GM12874 (cell line): Measurements from ENCODE around the gene FAM186B.

Experiments
- TF ChIP-seq, protein P1 (sequence below): IDR thresholded peaks from 2 replicates; pipeline ENCODE4 v1.5.1; 2011; ENCODE audit warnings: low read depth, mild to moderate bottlenecking, control low read depth, low read length, moderate library complexity; ENCODE audit not compliant: insufficient read depth

Gene FAM186B

DNA sequence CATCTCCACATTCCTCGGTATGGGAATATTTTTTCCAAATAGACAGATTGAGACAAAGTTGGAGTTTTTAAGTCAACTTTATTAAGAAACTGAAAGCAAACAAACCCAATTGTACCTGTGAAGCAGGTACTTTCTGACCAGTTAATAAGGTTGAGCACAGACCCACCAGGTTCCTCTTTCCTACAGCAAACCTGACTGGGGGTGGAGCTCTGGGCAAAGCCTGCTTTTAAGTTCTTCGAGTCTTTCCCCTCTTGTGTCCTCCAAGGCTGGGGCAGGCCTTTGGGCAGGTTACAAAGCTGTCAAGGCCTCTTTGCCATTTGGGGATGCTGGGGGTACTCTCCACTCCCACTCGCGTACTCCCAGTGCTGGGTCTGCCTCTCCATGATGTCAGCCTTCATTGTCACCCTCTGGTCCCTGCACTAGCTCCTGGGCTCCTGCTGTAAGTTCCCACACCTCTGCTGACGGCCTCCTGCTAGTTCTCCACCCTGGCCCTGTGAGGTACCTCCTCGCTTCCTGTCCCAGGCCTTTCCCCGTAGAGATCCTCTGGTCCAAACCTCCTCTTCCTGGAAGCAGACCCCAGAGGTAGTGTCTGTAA lies 63.4 kb downstream of the FAM186B start:
- TF ChIP-seq, protein P1, sequence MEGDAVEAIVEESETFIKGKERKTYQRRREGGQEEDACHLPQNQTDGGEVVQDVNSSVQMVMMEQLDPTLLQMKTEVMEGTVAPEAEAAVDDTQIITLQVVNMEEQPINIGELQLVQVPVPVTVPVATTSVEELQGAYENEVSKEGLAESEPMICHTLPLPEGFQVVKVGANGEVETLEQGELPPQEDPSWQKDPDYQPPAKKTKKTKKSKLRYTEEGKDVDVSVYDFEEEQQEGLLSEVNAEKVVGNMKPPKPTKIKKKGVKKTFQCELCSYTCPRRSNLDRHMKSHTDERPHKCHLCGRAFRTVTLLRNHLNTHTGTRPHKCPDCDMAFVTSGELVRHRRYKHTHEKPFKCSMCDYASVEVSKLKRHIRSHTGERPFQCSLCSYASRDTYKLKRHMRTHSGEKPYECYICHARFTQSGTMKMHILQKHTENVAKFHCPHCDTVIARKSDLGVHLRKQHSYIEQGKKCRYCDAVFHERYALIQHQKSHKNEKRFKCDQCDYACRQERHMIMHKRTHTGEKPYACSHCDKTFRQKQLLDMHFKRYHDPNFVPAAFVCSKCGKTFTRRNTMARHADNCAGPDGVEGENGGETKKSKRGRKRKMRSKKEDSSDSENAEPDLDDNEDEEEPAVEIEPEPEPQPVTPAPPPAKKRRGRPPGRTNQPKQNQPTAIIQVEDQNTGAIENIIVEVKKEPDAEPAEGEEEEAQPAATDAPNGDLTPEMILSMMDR, result no peak

DNA sequence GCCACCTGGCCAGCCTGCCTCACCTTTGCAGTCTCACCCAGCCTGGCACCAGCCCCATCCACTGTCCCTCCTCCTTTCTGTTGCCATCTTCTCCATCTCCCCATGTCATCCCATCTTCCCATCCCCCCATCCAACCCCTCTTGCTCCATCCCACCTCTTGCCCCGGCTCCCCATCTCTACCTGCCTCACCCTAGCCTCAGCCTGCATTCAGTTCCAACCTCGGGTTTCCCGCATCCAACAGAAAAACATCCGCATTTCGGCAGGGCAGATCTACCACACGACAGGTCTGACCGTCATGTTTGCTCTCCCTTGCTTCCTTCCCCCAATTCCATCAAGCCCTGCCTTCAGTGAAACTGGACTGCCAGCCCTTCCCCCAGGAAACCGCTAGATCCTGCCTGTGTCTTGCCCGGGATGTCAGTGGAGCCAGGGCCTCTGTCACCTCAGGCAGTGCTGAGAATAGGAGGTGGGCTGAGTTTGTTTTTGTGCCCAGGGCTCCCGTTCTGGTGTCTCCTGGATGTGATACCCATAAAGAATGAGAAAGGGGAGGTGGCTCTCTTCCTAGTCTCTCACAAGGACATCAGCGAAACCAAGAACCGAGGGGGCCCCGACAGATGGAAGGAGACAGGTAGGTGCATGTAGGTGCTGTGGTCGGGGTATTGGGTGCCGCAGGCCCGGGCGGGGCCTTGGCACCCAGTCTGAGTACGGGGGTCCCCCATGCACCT lies 64.1 kb downstream of the FAM186B start:
- TF ChIP-seq, protein P1, result no peak

- TF ChIP-seq, protein P1, result no peak
Measured at GRCh38 chr12:49540229-49541139, 65.0 kb downstream of the FAM186B start.

DNA sequence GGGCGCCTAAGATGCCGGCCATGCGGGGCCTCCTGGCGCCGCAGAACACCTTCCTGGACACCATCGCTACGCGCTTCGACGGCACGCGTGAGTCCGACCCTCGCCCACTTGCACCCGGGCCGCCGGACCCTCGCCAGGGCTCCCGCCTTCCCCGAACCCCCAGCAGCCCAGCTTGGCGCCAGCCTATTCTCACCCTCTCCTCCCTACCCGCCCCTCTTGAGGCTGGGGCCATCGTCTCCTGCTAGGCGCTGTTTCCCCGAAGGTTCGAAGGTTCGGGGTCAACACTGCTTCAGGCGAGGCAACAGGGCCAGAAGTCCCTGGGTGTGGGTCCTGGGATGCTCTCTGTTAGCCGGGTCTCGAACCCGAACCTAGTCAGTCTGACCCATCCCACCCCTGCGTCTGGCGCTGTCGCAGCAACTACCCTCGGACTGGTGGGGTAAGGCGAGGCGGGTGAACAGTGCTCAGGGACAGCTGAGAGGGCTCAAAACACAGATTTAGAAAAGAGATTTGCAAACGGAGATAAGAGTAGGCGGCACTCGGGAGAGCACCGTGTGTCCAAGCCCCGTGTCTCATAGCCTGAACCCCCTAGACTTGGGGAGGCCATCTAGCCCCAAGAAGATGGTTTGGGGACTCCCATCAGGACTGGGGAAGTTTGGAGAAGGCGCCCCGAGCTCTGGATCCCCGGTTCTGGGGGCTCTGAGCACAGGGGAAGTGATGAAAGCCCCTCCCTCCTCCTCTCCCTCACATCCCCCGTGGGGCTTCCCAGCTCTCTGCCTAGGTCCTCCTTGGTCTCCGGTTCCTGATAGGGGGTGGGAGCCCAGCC lies 65.8 kb downstream of the FAM186B start:
- TF ChIP-seq, protein P1, result no peak

DNA sequence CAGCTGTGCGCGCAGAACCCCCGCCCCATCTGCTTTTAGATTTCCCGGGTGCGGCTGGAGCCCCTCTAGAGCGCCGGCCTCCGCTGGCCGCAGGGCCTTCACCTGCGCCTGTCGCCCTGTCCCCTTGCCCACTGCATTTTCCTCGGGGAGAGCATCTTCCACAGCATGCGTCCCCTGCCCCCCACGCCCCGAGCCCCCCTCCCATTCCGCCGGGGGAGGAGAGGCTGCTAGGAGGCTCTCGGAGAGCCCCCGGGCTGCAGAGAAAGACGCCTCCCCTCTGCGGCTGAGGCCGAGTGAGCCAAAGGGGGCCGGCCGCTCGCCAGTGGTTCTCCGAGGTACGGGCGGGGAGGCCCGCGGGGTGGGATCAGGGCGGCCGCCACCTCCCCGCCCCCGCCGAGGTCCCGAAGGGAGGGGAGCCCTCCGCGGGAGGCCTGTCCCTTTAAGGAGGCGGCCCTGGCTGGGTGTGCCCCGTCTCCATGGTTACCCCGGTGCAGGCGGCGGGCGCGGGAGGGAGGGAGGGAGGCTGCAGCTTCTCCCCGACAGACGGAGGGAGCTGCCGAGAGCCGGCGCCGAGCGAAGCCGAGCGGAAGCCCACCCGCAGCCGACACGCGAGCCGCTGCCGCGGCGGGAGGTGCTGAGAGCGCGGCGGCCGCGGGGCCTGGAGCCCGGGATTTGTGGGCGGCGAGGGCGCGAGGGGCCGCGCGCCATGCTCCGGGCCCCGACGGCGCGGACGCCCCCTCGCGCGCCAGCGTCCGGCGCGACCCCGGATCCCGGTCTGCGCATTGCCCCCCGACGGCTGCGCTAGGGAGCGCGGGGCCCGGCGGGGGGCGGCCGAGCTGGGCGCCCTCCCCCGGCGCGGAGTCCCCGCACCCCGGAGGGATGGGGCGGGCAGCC lies 66.7 kb downstream of the FAM186B start, which contains the start of gene KCNH3:
Gene KCNH3, plus strand, starts transcription at position 521 of the 894 bp plus-strand sequence. CDS start 387 bp downstream, outside the sequence.
- TF ChIP-seq, protein P1, result no peak

GRCh38 chr12:49537752-49538509 lies 67.5 kb downstream of the FAM186B start:
- TF ChIP-seq, protein P1, result 0 out of 2 replicates have a peak, but pooled peaks have one; percentile 14
